Naive B cell (primary cell): Measurements from ENCODE around the gene CCDC180. TPM values are rescaled to one million over a fixed set of nuclear protein-coding genes. Genes with fewer than 3 reads are reported as not detected.

Experiments
- ATAC-seq, 2 donors: fragments of 150-1000 bp; cut with Tn5 transposase; 2 replicates each; pipeline ENCODE4 v1.10.0; 2021; ENCODE audit warnings: low read depth in 2 of 2, mild to moderate bottlenecking in 2 of 2, moderate library complexity in 2 of 2
- DNase-seq: peaks from one replicate; pipeline ENCODE4 v3.0.0; 2022
- H3K27ac Mint-ChIP-seq, 6 donors: one replicate each; pipeline ENCODE4 v1.8.0; 2020 to 2022; ENCODE audit warnings: mild to moderate bottlenecking in 6 of 6, mixed read lengths in 6 of 6, moderate library complexity in 5 of 6, inconsistent platforms in 2 of 6
- H3K27me3 Mint-ChIP-seq, 3 donors: one replicate each; pipeline ENCODE4 v1.8.0; 2021 to 2022; ENCODE audit warnings: mixed read lengths in 3 of 3, mild to moderate bottlenecking in 1 of 3
- H3K36me3 Mint-ChIP-seq, 2 donors: one replicate each; pipeline ENCODE4 v1.8.0; 2020 to 2022; ENCODE audit warnings: mixed read lengths in 2 of 2, inconsistent platforms in 1 of 2, mild to moderate bottlenecking in 1 of 2
- H3K4me1 Mint-ChIP-seq, 3 donors: one replicate each; pipeline ENCODE4 v1.8.0; 2020 to 2022; ENCODE audit warnings: mixed read lengths in 3 of 3, inconsistent platforms in 1 of 3, mild to moderate bottlenecking in 1 of 3, moderate library complexity in 1 of 3
- H3K4me3 Mint-ChIP-seq, 8 donors: one replicate each; pipeline ENCODE4 v1.8.0; 2020 to 2022; ENCODE audit warnings: mild to moderate bottlenecking in 8 of 8, mixed read lengths in 8 of 8, moderate library complexity in 8 of 8, inconsistent platforms in 2 of 8
- H3K9me3 Mint-ChIP-seq, 7 donors: one replicate each; pipeline ENCODE4 v1.8.0; 2020 to 2022; ENCODE audit warnings: mixed read lengths in 7 of 7, mild to moderate bottlenecking in 5 of 7, inconsistent platforms in 2 of 7, moderate library complexity in 1 of 7
- polyA plus RNA-seq, 6 donors: library from polyadenylated mRNA; unstranded; fragments of 300-500 nt; fragmentation: Illumina TruSeq; gene quantifications; one replicate each; pipeline ENCODE4 v1.2.3, GENCODE V29; 2021; ENCODE audit warnings: low read depth in 6 of 6

CCDC180 gene
- polyA plus RNA-seq, 6 donors from 2014 or later, result 0.20 to 1.1 (median 0.81) TPM; not detected in 1

DNA sequence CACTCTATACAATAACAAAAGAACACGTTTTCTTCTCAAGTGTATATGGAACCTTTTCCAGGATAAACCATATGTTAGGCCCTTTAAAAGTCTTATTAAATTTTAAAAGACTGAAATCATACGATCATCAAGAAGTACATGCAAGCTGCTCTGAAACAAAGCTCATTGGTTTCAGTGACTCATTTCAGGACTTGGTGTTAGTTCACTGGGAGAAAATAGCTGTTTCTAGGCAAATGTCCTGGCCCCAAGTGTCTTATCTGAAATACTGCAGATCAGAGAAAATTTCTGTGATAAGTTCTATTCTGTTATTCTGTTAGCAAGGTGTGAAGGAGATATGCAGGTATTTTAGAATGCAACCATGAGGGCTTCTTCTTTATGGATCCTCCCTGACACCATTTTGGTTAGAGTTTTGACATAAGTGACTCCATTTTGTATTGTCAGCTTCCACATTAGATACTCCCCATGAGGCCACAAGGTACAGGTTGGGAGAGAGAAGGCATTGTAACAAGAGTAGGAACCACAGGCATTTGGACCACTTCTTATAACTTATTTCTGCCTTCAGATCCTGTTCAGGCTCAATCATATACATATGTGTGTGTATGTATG, 7.5 kb upstream of the CCDC180 start:
- no peak for DNase-seq
- H3K4me3 Mint-ChIP-seq, result no peak overlapping the region
- no peaks in the 10 kb centered on the region for H3K27me3 Mint-ChIP-seq
- peaks cover 18 to 22% of the 10 kb centered on the region in 2 donors for H3K36me3 Mint-ChIP-seq
- peaks cover 7 to 38% (median 12%) of the 10 kb centered on the region in 7 donors for H3K9me3 Mint-ChIP-seq
- no peak overlapping the region for H3K27ac Mint-ChIP-seq
- no peaks in the 10 kb centered on the region for H3K4me1 Mint-ChIP-seq
- ATAC-seq, result no peak

DNA sequence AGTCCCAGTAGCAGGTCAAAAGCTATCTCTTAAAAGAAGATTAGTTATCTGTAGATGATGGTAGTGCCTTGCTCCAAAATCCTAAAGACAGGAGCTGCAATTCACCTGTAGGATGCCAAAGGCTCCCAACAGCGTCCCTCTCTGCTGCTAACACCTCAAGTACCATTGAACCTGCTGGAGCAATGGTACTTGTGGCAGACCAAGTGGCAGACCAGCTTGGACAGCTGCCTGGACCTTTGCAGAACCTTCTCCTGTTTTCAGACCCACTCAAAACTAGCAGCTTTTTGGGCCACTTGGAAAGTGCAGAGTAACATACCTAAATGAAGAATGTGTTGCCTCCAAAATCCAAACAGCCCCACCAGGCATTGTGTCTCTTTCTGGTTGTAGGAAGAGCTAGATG, 6.9 kb upstream of the CCDC180 start:
- Mint-ChIP-seq H3K4me3 (no peak overlapping the region), H3K27me3 (peaks cover 1 to 3% (median 2%) of the 10 kb centered on the region in 3 donors), H3K36me3 (peaks cover 12 to 16% of the 10 kb centered on the region in 2 donors), H3K4me1 (no peaks in the 10 kb centered on the region), H3K9me3 (peaks cover 7 to 38% (median 12%) of the 10 kb centered on the region in 7 donors), H3K27ac (no peak overlapping the region)
- ATAC-seq (no peak), DNase-seq (no peak)

DNA sequence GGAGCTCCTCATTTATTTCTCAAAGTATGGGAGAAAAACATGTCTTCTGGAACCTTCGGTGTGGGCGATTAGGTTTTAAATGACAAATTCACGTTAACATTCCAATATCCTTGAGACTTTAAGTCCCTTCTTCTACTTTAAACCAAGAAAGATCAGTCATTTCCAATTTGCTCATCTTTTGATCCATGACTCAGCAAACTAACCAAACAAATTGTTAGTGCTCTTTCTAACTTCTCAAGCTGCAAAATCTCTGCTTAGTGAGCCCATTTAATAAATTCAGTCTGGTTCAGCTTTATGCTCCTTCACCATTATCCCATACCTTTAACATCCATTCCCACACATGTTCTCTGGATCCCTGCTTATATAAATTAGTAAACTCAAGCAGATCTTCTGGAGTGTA, 5.5 kb upstream of the CCDC180 start:
- ATAC-seq, result no peak
- Mint-ChIP-seq H3K27ac (no peak overlapping the region), H3K4me3 (no peak overlapping the region), H3K9me3 (peaks cover 7 to 27% (median 12%) of the 10 kb centered on the region in 7 donors), H3K36me3 (peaks cover 11 to 17% of the 10 kb centered on the region in 2 donors), H3K27me3 (peaks cover 5 to 8% (median 7%) of the 10 kb centered on the region in 3 donors), H3K4me1 (no peaks in the 10 kb centered on the region)
- no peak for DNase-seq

DNA sequence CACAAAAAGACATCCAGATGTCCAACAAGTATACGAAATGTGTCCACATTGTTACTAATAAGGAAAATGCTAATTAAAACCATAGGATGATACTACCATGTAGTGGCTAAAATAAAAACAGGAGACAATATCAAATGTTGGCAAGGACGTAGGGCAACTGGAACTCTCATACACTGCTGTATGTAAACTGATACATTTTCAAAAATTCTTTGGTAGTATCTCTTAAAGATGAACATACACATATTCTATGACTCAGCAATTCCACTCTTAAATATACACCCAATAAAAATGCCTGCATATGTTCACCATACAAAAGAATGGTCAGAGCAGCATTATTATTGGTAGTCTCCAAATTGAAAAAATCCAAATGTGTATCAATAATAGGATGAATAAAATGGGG, 2.9 kb upstream of the CCDC180 start:
- H3K27me3 Mint-ChIP-seq, result peaks cover 5 to 15% (median 8%) of the 10 kb centered on the region in 3 donors
- no peak overlapping the region for H3K27ac Mint-ChIP-seq
- no peak for ATAC-seq
- DNase-seq, result no peak
- H3K4me1 Mint-ChIP-seq, result no peaks in the 10 kb centered on the region
- peaks cover 0 to 10% (median 3%) of the 10 kb centered on the region in 7 donors for H3K9me3 Mint-ChIP-seq
- H3K36me3 Mint-ChIP-seq, result peaks cover 0 to 5% of the 10 kb centered on the region in 2 donors
- no peak overlapping the region for H3K4me3 Mint-ChIP-seq

DNA sequence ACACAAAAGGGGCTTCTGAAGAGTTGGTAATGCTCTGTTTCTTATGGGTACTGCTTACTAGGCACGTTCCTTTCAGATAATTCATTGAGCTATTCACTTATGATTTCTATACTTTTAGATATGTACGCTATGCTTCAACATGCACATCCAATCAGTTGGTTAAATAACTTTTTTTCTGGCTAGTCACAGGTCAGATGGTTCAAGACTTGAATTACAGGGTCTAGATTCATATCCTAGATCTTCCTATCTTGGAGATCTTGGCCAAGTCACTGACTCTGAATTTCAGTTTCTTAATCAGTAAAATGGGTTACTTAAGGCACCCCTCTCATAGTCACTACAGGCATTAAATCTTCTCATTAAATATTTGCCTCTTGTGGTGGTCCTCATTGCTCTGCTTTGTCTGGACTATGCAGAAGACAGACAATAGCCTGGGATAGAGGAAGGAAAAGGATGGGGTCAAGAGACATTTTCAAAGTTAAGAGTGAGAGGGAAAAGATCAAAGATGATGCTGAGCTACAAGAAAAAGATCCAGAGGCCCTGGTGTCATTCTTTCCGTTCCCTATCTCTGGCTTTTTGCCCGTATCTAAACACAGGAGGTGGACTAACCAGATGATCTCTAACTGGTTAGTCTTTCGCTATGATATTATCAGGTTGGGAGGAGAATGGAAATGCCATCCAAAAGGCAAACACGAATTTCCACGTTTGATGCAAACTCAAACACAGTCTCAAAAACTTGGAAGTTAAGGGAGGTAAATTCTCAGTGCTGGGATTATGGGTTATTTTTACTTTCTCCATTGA, 1.8 kb upstream of the CCDC180 start:
- H3K4me3 Mint-ChIP-seq, result no peak overlapping the region
- no peak overlapping the region for H3K27ac Mint-ChIP-seq
- H3K36me3 Mint-ChIP-seq, result peaks cover 0 to 5% of the 10 kb centered on the region in 2 donors
- no peaks in the 10 kb centered on the region for H3K4me1 Mint-ChIP-seq
- peaks cover 0 to 10% (median 3%) of the 10 kb centered on the region in 7 donors for H3K9me3 Mint-ChIP-seq
- ATAC-seq (no peak), DNase-seq (no peak)
- peaks cover 5 to 15% (median 8%) of the 10 kb centered on the region in 3 donors for H3K27me3 Mint-ChIP-seq

DNA sequence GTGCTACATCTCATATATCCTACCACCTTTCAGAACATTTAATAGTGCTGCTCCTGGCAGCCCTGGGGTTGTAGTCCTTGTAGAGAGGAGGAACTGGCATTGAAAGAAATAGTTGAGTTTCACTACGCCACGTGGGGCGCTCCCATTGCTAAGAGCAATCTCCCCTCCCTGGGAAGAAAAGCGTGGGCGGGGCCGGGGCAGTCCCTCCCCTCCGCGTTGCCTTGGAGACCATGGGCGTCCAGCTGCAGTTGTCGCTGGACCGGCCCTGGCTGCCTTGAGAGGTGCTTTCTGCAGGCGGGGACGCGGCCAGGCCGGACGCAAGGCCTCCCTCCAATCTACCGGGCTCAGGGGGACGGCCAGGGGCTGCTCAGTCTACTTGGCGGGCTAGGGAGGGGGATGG, 368 bp upstream of the CCDC180 start:
- Mint-ChIP-seq H3K4me3 (no peak overlapping the region), H3K9me3 (peaks cover 0 to 9% (median 1%) of the 10 kb centered on the region in 7 donors), H3K4me1 (no peaks in the 10 kb centered on the region), H3K27me3 (peaks cover 5 to 15% (median 8%) of the 10 kb centered on the region in 3 donors), H3K36me3 (peaks cover 0 to 5% of the 10 kb centered on the region in 2 donors), H3K27ac (no peak overlapping the region)
- DNase-seq (no peak), ATAC-seq (no peak)

DNA sequence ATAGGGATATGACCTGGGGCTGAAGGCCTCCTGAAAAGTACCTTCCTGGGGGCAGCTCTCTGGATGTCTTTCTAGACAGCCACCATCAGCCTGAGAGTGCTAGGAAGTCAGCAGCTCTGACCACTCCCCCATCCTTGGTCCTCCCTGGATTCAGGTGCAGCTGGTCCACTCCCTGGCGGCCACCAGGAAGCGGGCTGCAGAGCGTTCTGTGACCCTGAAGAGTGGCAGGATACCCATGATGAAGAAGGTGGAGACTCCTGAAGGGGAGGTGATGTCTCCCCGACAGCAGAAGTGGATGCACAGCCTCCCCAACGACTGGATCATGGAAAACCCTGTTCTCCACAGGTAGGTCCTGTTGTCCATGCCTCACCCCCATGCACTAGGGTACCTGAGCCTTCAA, 1.8 kb downstream of the CCDC180 start:
- peaks cover 9 to 10% of the 10 kb centered on the region in 2 donors for H3K36me3 Mint-ChIP-seq
- H3K27ac Mint-ChIP-seq, result no peak overlapping the region
- no peak for DNase-seq
- peaks cover 0 to 4% (median 0%) of the 10 kb centered on the region in 7 donors for H3K9me3 Mint-ChIP-seq
- no peak for ATAC-seq
- peaks cover 5 to 15% (median 8%) of the 10 kb centered on the region in 3 donors for H3K27me3 Mint-ChIP-seq
- H3K4me1 Mint-ChIP-seq, result no peaks in the 10 kb centered on the region
- no peak overlapping the region for H3K4me3 Mint-ChIP-seq

DNA sequence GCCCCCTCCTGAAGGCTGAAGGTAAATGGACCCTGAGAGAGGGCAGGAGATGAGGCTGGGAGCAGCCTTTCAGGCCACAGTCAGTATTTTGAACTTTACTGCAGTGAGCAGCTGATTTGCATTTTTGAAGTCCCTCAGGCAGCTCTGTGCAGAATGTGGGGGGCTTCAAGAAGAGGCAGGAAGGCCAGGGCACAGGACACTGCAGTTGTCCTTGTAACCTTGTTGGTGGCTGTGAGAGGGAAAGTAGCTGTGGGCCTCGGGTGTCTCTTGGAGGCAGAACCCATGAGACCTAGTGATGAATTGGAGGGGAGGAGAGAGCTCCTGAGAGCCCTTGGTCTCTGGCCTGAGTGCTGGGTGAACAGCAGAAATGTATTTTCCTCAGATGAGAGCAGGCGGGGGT, 2.6 kb downstream of the CCDC180 start:
- no peak for DNase-seq
- Mint-ChIP-seq H3K27me3 (peaks cover 5 to 15% (median 8%) of the 10 kb centered on the region in 3 donors), H3K4me3 (no peak overlapping the region), H3K27ac (peak overlapping the region in 1 of 6 donors; percentile 53), H3K36me3 (peaks cover 10 to 12% of the 10 kb centered on the region in 2 donors), H3K9me3 (peaks cover 0 to 2% (median 0%) of the 10 kb centered on the region in 7 donors), H3K4me1 (no peaks in the 10 kb centered on the region)
- no peak for ATAC-seq

DNA sequence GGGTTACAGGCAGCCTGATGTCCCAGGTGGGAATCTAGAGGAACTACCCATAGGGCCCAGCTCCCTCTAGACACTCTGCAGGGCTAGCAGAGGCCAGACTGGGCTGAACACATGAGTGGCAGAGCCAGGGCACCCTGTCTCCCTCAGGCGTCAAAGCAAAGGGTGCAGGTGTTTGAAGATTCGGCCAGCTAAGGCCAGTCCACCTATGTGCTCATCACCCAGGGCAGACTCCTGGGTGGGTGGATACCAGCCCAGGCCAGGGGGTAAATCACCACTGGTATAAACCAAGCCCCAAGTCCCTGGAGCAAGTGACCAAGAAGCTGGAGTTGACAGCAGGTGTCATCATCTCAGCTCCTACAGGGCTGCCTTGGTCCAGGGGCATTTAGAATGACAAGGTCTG, 3.4 kb downstream of the CCDC180 start:
- H3K27me3 Mint-ChIP-seq, result peaks cover 0 to 11% (median 2%) of the 10 kb centered on the region in 3 donors
- peaks cover 10 to 18% of the 10 kb centered on the region in 2 donors for H3K36me3 Mint-ChIP-seq
- H3K4me1 Mint-ChIP-seq, result no peaks in the 10 kb centered on the region
- no peak overlapping the region for H3K27ac Mint-ChIP-seq
- DNase-seq (no peak), ATAC-seq (no peak)
- no peak overlapping the region for H3K4me3 Mint-ChIP-seq
- no peaks in the 10 kb centered on the region for H3K9me3 Mint-ChIP-seq

DNA sequence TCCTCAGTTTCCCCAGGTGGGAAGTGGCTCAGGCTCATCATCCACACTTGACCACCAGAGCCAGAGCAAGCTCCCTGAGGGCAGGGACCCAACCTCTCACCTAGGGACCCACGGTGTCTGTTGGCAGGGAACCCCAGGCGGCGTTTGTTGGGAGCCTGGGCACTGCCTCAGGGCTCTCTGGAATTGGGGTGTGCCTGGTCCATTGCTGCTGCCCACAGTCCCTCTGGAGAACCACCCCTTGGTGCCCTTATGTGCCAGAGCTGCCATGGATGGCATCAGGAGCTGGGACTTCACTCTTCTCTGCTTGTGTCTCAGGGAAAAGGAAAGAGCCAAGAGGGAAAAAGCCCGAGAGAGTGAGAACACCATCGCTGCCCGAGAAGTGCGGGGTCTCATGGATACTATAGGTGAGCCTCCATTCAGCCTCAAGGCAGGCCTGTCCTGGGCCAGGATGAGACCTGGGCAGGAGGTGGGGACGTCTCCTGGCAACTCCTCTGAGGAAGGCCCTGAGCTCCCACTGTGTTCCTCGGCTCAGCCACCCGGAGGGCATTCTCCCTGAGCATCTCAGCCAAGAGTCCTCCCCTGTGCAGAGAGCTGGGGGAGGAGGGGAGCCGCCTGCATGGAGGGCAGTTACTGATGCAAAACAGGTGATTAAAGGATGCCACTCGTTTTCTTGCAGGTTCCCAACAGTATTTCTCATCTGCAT, 4.5 kb downstream of the CCDC180 start:
- peaks cover 9 to 18% of the 10 kb centered on the region in 2 donors for H3K36me3 Mint-ChIP-seq
- no peak overlapping the region for H3K27ac Mint-ChIP-seq
- no peaks in the 10 kb centered on the region for H3K4me1 Mint-ChIP-seq
- H3K9me3 Mint-ChIP-seq, result no peaks in the 10 kb centered on the region
- H3K27me3 Mint-ChIP-seq, result peaks cover 0 to 9% (median 0%) of the 10 kb centered on the region in 3 donors
- ATAC-seq (no peak), DNase-seq (no peak)
- no peak overlapping the region for H3K4me3 Mint-ChIP-seq

DNA sequence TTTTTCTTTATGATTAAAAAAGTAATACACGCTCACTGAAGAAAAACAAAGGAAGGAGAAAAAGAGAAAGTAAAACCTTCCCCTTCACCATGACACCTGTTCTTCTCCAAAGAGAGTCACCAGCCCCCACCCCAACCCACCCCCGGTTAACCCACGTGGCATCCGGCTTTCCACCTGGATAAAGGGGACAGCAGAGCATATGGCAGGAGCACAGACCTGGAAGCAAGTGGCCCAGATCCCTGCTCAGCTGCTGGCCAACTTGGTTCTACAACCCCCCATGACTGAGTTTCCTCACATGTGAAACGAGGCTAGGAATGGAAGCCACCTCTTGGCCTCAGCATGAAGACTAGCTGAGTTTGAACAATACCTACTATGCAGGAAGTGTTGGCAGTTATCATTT, 5.1 kb downstream of the CCDC180 start:
- Mint-ChIP-seq H3K9me3 (no peaks in the 10 kb centered on the region), H3K36me3 (peaks cover 13 to 18% of the 10 kb centered on the region in 2 donors), H3K4me3 (no peak overlapping the region), H3K27ac (no peak overlapping the region), H3K4me1 (no peaks in the 10 kb centered on the region), H3K27me3 (peaks cover 0 to 2% (median 0%) of the 10 kb centered on the region in 3 donors)
- no peak for ATAC-seq
- no peak for DNase-seq

DNA sequence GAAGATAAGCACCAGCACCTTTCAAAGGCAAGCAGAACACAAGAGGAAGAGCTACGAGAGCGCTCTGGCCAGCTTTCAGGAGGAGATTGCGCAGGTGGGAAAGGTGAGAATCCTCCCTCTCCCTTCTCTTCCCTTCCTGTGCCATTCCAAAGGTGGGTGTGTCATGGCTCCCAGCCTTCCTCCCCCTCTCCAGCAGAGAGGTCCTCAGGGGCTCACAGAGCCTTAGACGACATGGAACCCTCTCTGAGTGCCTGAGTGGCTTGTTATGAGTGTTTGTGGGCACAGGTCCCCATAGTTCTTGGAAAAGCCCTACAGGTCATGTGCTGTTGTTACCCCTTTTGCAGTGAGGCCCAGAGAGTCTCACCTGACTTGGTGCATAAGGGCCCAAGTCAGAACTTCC, 5.8 kb downstream of the CCDC180 start:
- H3K36me3 Mint-ChIP-seq, result peaks cover 18% of the 10 kb centered on the region in 2 donors

DNA sequence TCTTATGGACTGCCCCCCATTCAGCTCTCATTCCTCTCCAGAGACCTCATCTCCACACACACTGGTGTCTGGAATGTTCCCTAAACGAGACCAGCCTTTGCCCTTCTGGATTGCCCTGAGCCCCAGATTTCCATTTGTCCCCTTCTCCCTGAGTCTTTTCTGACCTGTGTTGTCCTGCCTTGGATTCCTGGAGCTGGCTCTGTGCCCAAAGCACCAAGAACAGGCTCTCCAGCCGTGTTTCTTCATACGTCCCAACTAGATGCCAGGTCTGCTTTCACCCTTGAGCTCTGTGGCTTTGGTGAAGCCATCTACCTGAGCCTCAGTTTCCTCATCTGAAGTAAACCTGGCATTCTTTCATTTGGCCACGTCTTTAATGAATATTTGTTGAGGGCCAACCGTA, 6.3 kb downstream of the CCDC180 start:
- no peaks in the 10 kb centered on the region for H3K9me3 Mint-ChIP-seq

More for the DNA sequence above, 5.8 kb downstream of the CCDC180 start:
- H3K4me1 Mint-ChIP-seq, result no peaks in the 10 kb centered on the region
- H3K9me3 Mint-ChIP-seq, result no peaks in the 10 kb centered on the region
- H3K27ac Mint-ChIP-seq, result no peak overlapping the region
- ATAC-seq, result no peak
- no peak for DNase-seq
- H3K4me3 Mint-ChIP-seq, result no peak overlapping the region
- H3K27me3 Mint-ChIP-seq, result no peaks in the 10 kb centered on the region

More for the DNA sequence above, 6.3 kb downstream of the CCDC180 start:
- Mint-ChIP-seq H3K27me3 (no peaks in the 10 kb centered on the region), H3K4me3 (peak overlapping the region in 1 of 8 donors; percentile 42), H3K27ac (no peak overlapping the region), H3K4me1 (no peaks in the 10 kb centered on the region), H3K36me3 (peaks cover 18% of the 10 kb centered on the region in 2 donors)
- DNase-seq (no peak), ATAC-seq (no peak)
